Prostate gland (tissue), 2 donors: Measurements from ENCODE around the gene NFATC2IP. TPM values are rescaled to one million over a fixed set of nuclear protein-coding genes. Genes with fewer than 3 reads are reported as not detected.

Experiments used
- DNase-seq: peaks from one replicate; pipeline ENCODE4 v3.0.0-alpha.2; 2019; ENCODE audit warnings: low spot score
- H3K27ac ChIP-seq, 2 donors: fragments of 200-600 bp; sonication (generic); 2 replicates each; pipeline ENCODE4 v1.5.1; 2017 to 2019
- H3K27me3 ChIP-seq: fragments of 200-600 bp; sonication (generic); replicated peaks from 2 replicates; pipeline ENCODE4 v1.5.1; 2019; ENCODE audit not compliant: insufficient read depth
- H3K36me3 ChIP-seq, 2 donors: fragments of 200-600 bp; sonication (generic); 1 replicate in 1 of 2; 2 replicates in 1 of 2; pipeline versions ENCODE4 v1.5.1 to v1.8.1; 2017 to 2019
- H3K4me1 ChIP-seq: fragments of 200-600 bp; sonication (generic); replicated peaks from 2 replicates; pipeline ENCODE4 v1.5.1; 2019
- H3K4me3 ChIP-seq, 2 donors: fragments of 200-600 bp; sonication (generic); 2 replicates each; pipeline ENCODE4 v1.5.1; 2017 to 2019
- H3K9me3 ChIP-seq: fragments of 200-600 bp; sonication (generic); 2 replicates; pipeline ENCODE4 v1.5.1; 2017
- CTCF ChIP-seq, 4 experiments: fragments of 200-600 bp in 2 of 4; fragments of 450-650 bp in 2 of 4; sonication (generic) in 2 of 4; IDR thresholded peaks; 1 replicate in 3 of 4; 2 replicates in 1 of 4; pipeline ENCODE4 v1.5.1; 2016 to 2019; ENCODE audit warnings: antibody characterized with exemption in 4 of 4, mild to moderate bottlenecking in 2 of 4, moderate library complexity in 2 of 4
- POLR2A ChIP-seq: fragments of 450-650 bp; IDR thresholded peaks from one replicate; pipeline ENCODE4 v1.6.1; 2016; ENCODE audit warnings: antibody characterized with exemption, mild to moderate bottlenecking
- POLR2AphosphoS5 ChIP-seq: sonication (generic); formaldehyde crosslinking; IDR thresholded peaks from one replicate; pipeline ENCODE4 v1.6.1; 2017; ENCODE audit warnings: antibody characterized with exemption
- WGBS: methylation state at CpG from one replicate; pipeline ENCODE4 v1.1.5; 2018; 5-methylcytosine and 5-hydroxymethylcytosine counted together
- intact Hi-C: fragments of 100-400 bp; cut with DNase I; formaldehyde crosslinking; loops from one replicate; pipeline ENCODE4 v1.14.2; 2022
- total RNA-seq, 2 donors: library from RNA; depleted of rRNA; stranded (reverse); fragments of >200 nt; gene quantifications; one replicate each; pipeline ENCODE4 v1.1.0, GENCODE V29; 2016

Gene NFATC2IP
- 10 to 100 TPM; 18.8 to 47.3 TPM for total RNA-seq

- Histone ChIP-seq H3K4me3 (peak within 1 kb of the TSS; percentile 73 to 97), H3K27me3 (no peaks in the 10 kb centered on the region), H3K27ac (peak within 1 kb of the TSS; percentile 62 to 76), H3K9me3 (no peaks in the 10 kb centered on the region), H3K36me3 (no peaks in the 10 kb centered on the region), H3K4me1 (no peaks in the 10 kb centered on the region)
- 1% methylated on average over 78 of the region's 79 CpGs for WGBS
- intact Hi-C loops, result no loop called here
- peak; percentile 100 for DNase-seq
- TF ChIP-seq POLR2AphosphoS5 (peak; percentile 99), CTCF (IDR thresholded peaks at IDR 0.05) (peak in 1 of 4 experiments; percentile 2), POLR2A (peak; percentile 73)
Measured at GRCh38 chr16:28950648-28951409, at the start of gene NFATC2IP. Gene NFATC2IP, plus strand, starts transcription at chr16:28950937. Its CDS starts 75 bp downstream, at chr16:28951012.

- Histone ChIP-seq H3K27ac (no peak overlapping the region), H3K36me3 (no peaks in the 10 kb centered on the region), H3K27me3 (no peaks in the 10 kb centered on the region), H3K4me3 (no peak overlapping the region), H3K4me1 (no peaks in the 10 kb centered on the region), H3K9me3 (no peaks in the 10 kb centered on the region)
- TF ChIP-seq POLR2AphosphoS5 (no peak), POLR2A (no peak), CTCF (IDR thresholded peaks at IDR 0.05) (no peak)
- 92% methylated on average over 13 of the region's 15 CpGs for WGBS
- intact Hi-C loops, result no loop called here
- DNase-seq, result no peak
Measured at GRCh38 chr16:28901862-28902261, 48.9 kb upstream of the NFATC2IP start.

GRCh38 chr16:28902909-28903308, 47.8 kb upstream of the NFATC2IP start:
- Histone ChIP-seq H3K4me1 (no peaks in the 10 kb centered on the region), H3K27ac (no peak overlapping the region), H3K36me3 (no peaks in the 10 kb centered on the region), H3K4me3 (no peak overlapping the region), H3K9me3 (no peaks in the 10 kb centered on the region), H3K27me3 (no peaks in the 10 kb centered on the region)
- no peak for TF ChIP-seq POLR2AphosphoS5
- TF ChIP-seq POLR2A, result no peak
- no peak for DNase-seq
- 71% methylated on average over 11 of the region's 11 CpGs for WGBS
- intact Hi-C loops, result no loop called here

GRCh38 chr16:28903344-28904042, 47.2 kb upstream of the NFATC2IP start:
- H3K4me3 ChIP-seq, result no peak overlapping the region
- intact Hi-C loops, result no loop called here
- no peaks in the 10 kb centered on the region for H3K4me1 ChIP-seq
- no peak overlapping the region for H3K27ac ChIP-seq
- H3K36me3 ChIP-seq, result peaks cover 0 to 4% of the 10 kb centered on the region in 2 donors
- no peak for DNase-seq
- 80% methylated on average over 29 of the region's 29 CpGs for WGBS
- no peak for TF ChIP-seq CTCF (IDR thresholded peaks at IDR 0.05)
- no peak for TF ChIP-seq POLR2A
- TF ChIP-seq POLR2AphosphoS5, result no peak
- no peaks in the 10 kb centered on the region for H3K27me3 ChIP-seq
- no peaks in the 10 kb centered on the region for H3K9me3 ChIP-seq

DNA sequence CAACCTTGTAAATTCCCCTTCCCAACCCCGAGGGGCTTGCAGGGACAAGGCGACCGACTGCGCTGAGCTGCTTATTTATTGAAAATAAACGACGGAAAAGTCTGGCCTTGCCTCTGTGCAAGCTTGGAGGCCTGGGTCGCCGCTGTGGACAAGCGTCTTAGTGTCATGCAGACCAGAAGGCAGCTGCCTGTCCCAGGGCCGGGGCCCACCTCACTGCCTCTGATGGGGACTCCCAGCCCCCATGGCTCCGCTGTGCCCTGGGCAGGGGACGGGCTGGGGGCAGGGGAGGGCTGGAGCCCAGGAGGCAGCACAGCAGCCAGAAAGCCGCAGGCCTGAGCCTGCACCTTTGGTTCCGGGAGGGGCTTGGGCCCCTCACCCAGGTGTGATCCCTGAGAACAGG, 46.4 kb upstream of the NFATC2IP start:
- Histone ChIP-seq H3K4me1 (no peaks in the 10 kb centered on the region), H3K4me3 (no peak overlapping the region), H3K27me3 (no peaks in the 10 kb centered on the region), H3K9me3 (no peaks in the 10 kb centered on the region), H3K27ac (no peak overlapping the region), H3K36me3 (peaks cover 0 to 6% of the 10 kb centered on the region in 2 donors)
- WGBS, result 51% methylated on average over 14 of the region's 14 CpGs
- no peak for DNase-seq
- TF ChIP-seq POLR2AphosphoS5, result no peak
- no peak for TF ChIP-seq POLR2A
- no peak for TF ChIP-seq CTCF (IDR thresholded peaks at IDR 0.05)
- intact Hi-C loops, result no loop called here
